OCI-LY7 (cell line): ENCODE results near the gene NFIA.

Experiments used
- CTCF ChIP-seq: fragments of 200-600 bp; sonication (generic); conservative IDR thresholded peaks from 2 replicates; pipeline ENCODE4 v1.5.1; 2014; ENCODE audit warnings: mild to moderate bottlenecking, antibody characterized with exemption, low read length, moderate library complexity, mixed read lengths
- EZH2phosphoT487 ChIP-seq: fragments of 200-600 bp; sonication (generic); IDR thresholded peaks from 2 replicates; pipeline ENCODE4 v1.6.1; 2018; ENCODE audit warnings: low read depth, borderline replicate concordance, mild to moderate bottlenecking, mixed run types, antibody characterized with exemption, low read length, moderate library complexity, mixed read lengths

DNA sequence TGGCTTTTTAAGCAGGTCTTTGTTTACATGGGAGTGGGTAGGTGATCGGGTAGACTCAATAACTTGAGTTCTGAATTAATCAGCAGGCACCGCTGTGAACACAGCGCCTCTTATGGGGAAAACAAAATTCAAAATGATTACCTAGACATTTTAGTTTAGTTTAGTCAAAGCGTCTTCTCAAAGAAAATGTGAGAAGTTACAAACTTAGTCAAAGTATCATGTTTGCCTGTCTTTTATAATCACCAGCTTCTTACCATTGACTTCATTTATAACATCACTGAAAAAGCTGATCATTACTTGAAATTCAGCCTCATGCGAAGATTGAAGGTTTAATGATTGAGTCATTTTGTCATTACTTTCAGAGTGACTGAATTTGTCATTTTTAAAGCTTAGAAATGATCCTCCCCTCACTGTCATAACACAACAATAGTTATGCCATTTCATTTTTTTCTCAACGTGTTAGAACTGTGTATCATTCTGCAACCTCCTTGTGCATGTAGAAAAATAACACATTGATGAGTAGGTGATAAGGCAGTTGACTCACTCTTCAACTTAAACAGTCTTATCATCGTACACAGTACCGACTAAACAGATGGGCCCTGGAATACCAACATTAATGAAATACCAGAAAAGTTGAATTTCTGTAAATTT, 188.5 kb downstream of the NFIA start:
- TF ChIP-seq CTCF = no peak
- no peak for TF ChIP-seq EZH2phosphoT487
